Left lobe of liver (tissue), 2 donors: ENCODE measurements around the gene P4HB. TPM values are rescaled to one million over a fixed set of nuclear protein-coding genes. Genes with fewer than 3 reads are reported as not detected.

Experiments used
- ATAC-seq: fragments of 200-7000 bp; cut with Tn5 transposase; one replicate; pipeline ENCODE4 v1.9.1; 2020; ENCODE audit warnings: mild to moderate bottlenecking, moderate library complexity
- DNase-seq: peaks from one replicate; pipeline ENCODE4 v3.0.0-alpha.2; 2020; ENCODE audit warnings: low spot score
- total RNA-seq: library from RNA; stranded (reverse); gene quantifications from one replicate; pipeline ENCODE4 v1.2.1, GENCODE V29; 2021
- donor health status: DM: no; HTN: no; CAD: no; lungs with moderate emphysema.
- donor health status: DM: no; HTN: yes; CAD: no.

P4HB gene
- total RNA-seq, 1 donor from 2014 or later: 1,392 TPM

DNA sequence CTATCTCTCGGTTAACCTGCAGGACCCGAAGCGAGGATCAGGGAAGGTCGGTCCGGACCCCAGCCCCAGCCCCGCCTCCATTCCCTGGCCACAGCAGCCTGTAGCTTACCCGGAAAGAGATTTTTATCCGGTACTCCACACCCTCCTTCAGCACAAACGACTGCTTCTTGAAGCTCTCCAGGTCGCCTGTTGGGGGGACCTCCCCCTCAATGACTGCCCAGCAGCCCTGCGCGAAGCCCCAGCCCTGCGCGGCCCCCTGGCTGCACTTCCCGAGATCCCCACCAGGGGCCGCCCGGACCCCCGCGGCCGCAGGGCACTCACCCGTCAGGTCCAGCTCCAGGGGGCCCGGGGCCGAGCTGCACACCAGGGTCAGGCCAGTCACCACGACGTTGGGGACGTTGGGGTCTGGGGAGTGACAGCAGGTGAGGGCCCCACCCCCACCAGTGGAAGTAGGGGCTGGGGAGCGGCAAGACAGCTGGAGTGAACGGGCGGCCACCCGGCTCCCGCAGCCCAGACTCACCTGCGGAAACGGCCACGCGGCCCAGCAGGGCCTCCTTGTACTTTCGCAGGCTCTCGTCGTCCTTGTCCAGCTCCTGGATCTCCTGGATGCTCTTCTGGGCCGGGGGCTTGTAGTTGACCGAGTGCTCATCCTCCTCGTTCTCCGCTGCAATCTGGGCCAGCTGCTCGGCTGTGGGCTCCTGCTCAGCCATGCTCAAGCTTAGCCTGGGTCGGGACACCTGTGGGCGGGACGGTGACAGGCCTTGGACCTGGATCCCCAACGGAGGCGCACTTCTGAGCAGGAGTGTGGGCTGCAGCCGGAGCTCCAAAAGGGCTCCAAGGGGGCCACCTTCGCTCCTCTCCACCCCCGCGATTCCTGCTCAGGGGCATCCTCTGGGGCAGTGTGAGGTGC is 9.1 kb upstream of the P4HB start:
- peak; percentile 12 for ATAC-seq
- peak; percentile 71 for DNase-seq

DNA sequence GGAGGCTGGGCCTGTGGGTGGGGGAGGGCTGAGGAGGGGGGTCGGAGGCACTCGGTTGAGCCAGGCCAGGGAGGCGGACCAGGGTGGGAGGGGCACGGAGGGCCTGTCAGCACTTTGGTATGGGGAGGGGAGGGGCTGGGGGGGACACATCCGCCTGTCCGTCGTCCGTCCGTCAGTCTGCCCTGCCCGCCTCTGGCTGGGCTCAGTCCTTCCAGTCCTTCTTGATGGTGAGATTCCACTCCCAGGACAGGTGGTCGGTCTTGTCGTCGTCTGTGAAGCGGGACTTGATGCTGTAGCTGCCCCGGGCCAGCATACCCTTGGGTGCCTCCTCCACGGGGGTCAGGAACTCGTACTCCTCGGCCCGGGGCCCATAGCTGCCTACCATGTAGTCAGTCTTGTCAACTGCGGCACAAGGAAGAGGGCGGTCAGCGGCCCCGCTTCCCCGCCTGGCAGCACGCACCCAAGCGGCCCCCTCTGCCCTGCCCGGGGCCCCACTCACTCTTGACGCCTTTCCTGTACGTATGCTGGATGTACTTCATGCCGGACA is 8.4 kb upstream of the P4HB start:
- peak; percentile 69 for DNase-seq
- peak; percentile 7 for ATAC-seq

DNA sequence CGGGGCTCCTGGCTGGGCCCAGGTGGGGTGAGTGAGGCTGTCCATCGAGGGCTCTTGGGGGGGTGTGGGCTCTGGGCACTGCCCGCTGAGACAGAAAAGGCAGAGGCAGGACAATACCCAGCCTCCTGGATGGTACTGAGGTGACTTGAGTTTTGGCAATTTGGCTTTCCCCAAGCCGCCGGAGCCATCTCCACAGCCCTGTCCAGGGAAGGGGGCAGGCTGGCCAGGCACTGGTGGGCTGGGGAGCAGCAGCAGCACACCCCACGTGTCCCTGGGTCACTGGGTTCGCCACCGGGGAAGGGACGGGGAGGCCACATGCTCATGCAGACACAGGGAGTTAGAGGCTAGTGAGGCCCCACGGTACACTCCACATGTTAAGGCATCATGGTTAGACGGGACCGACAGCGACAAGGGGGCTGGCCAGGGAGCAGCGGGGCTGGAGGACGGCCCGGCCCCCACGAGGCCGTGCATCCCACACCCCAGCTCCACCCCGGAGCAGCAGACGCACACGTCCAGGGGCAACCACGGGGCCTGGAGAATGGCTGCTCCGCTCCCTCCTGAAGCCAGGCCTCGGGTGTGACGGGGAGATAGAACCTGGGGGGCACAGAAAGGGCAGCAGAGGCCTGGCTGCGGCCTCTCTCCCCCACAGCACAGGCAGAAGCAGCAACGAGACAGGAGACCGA is 7.8 kb upstream of the P4HB start:
- peak; percentile 77 for DNase-seq
- peak; percentile 4 for ATAC-seq

DNA sequence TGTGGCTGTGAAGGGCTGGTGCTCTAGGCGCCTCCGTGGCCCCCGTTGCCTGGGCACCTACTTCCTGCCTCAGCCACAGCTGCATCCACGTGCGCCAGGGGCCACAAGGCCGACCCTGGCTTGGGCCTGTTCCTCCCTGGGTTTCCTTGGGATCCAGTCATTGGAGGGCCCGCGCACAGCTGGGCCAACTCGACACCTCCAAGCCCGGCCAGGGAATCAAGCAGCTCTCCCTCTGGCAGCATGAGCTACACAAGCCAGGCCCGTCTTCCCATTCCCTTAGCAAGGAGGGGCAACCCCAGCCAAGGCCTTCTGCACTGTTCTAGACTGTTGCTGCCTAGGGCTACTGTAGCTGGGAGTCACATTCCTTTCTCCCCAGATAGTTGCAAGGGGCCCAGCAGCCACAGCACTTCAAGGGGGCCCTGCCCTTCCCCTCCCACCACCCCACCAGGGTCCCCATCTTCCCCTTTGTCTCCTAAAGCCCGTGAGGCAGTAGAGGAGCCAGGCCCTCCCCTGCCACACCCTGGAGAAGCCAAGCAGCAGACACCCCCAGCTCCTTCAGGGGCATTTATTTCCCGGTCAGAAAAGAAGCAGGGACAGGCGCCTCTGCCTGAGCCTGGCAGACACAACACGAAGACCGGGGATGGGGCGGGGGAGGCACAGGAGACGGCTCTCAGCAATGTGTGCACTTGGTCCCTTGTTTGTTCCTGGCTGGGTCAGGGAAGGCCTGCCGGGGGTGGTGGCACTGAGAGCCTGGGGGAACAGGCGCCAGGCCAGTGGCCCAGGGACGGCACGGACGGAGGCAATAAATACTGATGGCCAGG is 7.0 kb upstream of the P4HB start:
- ATAC-seq (peak; percentile 19), DNase-seq (no peak)

DNA sequence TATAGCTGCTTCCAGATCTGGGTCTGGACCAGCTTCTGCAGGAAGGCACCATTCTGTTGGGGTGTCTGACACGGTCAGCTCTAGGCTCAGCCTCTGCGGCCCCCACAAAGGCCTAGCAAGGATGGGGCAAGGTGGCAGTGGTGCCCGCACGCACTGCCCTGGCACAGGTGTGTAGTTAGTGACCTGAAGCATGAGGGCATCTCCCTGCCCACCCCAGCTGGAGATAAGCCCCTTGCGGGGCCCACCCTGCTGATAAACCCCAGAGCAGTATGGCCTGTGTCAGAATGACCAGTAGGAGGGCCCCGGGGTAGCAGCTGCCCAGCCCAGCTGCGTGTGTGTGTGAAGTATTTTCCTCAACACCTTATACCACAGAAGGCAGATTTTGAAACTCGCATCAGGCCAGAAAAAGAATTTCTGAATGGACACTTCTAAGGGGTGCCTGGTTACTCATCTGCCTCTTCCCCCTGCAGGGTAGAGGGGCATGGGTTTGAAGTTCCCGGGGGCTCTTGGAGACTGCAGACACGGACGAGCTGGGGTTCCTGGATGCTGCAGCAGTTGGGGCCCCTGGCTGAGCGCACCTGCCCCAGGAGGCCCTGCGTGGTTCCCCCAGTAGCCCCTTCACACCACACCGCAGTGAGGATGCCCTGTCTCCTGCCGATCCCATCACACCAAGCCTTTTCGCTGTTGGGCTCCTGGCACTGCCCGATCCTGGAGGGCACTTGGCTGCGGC is 6.3 kb upstream of the P4HB start:
- no peak for ATAC-seq

DNA sequence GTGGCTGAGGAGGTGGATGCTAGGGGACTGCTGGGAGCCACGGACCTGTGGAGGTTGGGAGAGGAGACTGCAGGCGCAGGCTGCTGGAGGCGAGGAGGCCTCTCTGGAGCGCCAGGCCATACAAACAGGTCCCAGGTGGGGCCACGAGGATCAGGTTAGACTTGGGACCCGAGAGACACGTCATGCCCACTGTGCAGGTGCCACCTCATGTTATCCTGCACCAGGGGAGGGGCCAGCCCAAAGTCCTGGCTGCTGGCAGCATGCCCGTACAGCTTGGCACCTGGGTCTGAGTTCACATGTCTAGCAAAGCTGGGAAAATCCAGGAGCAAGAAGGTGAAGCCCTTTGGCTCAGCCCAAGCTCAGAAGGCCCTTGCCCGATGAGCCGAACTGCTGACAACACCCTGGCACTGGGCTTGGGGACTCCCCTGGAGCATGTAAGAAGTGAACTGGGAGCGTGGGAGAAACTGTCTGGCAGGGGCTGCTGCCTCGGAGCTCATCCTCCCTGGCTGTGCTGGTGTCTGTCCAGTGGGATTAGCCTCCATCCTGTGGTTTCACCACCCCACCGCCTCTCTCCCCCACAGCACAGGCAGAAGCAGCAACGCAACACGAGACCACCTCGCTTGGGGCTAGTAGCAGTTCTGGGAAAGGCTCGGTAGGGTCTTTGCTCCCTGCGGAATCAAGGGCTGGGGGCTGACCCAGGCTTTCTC is 5.6 kb upstream of the P4HB start:
- peak; percentile 51 for ATAC-seq
- DNase-seq: peak; percentile 99

More for the DNA sequence above, 6.3 kb upstream of the P4HB start:
- peak; percentile 61 for DNase-seq

DNA sequence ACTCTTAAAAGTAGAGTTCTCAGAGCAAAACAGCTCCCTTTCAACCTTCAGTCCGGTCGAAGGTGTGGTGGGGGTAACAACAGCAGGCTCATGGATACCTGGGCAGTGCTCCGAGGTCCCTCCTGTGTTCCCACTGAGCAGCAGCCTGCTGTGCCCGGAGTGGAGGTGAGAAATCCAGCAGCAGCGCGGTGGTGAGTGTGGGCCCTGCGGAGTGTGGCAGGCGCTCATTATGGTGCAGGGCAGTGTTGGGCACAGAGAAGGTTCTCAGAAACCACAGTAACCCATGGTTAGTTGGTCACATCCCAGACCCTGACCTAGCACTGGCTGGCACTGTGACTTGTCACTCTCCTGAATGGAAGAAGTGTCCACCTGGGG is 5.0 kb upstream of the P4HB start:
- DNase-seq: no peak
- ATAC-seq: no peak

DNA sequence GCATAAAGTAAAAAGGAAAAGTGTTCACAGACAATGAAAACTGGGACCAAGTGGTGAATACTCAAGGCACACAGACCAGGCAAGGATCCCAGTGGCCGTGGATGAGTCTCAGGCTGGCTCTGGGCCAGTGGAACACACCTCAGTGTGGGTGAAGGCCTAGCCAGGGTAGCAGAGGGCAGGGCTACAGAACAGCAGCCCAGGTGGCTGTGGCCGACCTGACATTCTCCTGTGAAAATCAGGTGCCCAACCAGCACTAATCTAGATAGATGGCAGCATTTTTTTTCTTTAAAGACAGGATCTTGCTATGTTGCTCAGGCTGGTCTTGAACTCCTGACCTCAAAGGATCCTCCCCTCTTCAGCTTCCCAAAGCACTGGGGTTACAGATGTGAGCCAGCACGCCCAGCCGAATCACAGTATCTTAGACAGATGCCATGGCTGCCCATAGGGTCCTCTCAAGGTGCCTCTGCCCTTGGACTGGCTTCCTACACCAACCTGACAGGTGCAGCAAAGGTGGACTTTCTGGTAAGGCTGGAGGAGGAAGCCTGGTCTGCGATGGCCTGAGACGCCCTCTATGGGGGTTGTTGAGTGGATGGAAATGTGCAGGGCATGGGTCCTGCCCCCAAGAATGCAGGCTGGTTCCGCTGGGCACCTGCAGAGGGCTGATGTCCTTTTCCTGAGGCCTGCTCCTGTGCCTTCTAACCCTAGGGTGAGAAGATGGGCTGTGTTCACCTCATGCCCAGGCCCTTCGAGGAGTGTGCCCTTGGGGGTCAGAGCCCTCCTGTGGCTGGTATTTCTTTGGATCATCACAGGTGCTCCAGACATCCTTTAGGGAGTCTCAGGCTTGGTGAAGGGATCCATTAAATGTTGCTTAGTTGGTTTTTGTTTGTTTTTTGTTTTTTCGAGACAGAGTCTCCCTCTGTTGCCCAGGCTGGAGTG is 3.8 kb upstream of the P4HB start:
- DNase-seq (peak; percentile 59), ATAC-seq (no peak)

DNA sequence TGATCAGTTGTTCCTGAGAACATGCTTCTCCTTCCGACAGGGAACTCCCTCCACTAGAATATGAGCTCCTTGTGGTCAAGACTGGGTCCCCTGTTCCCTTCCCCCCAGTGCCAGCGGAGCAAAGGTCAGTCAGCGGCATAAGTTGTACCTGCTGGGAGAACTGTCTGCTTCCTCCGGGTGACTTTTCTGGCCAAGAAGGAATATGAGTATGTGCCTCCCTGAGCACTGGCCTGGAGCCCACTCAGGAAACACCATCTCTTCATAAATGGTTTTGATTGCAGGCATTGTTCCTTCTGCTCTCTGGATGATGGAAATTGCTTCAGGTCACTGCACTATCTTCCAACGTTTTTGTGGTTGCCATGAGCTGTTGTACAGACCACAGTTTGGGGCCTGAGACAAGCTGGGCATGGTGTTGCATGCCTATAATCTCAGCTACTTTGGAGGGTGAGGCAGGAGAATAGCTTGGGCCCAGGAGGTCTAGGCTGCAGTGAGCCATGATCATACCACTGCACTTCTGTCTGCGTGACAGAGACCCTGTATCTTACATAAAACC is 2.9 kb upstream of the P4HB start:
- peak; percentile 55 for DNase-seq

DNA sequence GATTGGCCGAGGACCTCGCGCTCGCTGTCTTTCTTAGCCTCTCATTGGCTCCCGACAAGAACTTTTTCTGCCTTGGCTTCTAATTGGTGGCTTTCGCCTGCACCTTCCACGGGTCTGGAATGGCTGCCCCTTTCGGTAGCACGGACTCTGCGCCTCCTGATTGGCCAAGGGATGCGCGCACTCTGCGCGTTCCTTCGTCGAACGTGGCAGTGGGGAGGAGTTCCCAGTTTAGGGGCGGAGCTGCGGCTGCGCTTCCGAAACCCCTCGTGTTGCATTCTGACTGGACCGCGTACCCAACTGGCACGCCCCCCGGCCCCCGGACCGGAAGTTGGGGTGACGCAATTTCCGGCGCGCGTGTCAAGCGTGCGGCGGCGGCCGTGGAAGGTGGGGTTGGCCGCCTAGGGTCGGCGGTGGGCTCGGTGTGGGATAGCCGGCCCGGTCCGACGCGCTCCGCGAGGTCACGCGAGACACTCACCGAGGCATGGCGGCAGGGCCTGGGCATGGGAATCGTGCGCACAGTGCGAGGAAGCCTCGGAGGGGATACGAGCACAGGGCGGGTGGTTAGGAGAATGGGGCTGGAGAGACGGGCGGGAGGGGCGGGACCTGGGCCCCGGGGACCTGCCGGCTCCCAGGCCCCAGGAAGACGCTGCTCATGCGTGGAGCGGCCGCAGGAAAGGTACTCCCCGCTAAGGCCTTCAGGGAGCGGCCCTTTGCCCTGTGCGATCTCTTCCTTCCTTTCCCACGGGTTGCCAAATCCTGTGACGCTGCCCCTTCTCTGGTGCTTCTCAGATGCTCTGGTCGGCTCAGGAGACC is 627 bp upstream of the P4HB start:
- peak; percentile 100 for DNase-seq
- ATAC-seq: peak; percentile 76

More for the DNA sequence above, 2.9 kb upstream of the P4HB start:
- no peak for ATAC-seq

DNA sequence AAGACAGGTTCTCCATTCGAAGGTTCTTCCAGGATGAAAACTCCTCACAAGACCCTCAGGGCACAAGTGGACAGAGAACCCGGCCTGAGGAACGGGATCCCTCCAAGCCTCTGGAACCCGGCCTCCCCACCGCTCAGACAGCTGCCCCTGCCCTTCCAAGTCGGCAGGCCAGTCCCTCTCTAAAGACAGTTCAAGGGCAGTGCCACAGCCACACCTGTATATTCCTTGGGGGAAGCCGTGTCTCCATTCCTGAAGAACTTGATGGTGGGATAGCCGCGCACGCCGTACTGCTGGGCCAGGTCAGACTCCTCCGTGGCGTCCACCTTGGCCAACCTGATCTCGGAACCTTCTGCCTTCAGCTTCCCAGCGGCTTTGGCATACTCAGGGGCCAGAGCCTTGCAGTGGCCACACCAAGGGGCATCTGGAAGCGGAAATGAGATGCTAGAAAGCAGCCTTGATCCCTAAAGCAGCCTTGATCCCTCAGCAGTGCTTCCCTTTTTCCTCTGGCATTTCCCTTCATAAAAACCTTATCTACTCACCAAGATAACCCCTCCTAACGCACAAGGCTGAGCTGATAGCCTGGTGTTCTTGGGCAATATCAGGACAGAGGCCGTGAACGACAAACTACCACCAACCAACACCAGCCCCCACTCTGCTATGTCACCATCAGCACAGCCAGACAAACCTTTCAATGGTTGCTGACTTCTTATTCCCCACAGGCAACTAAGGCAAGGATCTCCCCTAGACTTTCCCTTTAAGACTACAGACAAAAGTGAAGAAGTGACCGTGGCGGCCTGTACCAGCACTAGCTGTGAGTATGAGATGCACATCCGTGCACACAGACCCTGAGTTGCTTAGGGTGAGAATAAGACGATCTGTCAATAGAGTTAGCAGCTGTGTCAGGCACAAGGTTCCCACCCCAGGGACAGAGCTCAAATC is 1.1 kb downstream of the P4HB start:
- ATAC-seq: no peak
- DNase-seq: no peak

DNA sequence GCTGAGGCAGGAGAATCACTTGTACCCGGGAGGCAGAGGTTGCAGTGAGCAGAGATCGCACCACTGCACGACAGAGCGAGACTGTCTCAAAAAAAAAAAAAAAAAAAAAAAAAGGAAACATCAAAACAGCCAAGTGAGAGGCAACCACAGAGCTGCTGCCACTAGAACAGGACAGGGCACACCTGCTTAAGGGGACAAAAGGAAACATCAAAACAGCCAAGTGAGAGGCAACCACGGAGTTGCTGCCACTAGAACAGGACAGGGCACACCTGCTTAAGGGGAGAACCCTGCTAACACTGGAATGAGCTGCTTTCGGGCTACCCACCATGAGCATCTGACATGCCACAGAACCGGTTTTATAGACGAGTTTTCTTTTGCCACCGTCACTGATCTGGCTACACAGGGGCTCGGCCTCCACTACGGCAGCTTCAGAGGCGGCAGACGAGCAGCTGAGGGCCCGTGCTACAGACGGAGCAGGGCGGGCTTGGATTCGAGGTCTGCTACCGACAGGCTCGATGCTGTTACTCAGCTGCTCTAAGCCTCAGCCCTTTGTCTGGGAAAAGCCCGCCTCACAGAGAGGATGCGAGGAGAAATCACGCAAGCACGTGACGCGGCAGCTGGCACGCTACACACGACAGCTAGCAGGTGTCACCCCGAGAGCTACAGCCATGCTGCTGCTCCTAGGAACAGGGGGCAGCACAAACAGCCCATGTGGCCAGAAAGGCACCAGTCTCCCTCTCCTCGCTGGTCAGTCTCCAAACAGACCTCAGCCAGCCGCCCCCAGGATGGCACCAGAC is 2.0 kb downstream of the P4HB start:
- DNase-seq: peak; percentile 60

DNA sequence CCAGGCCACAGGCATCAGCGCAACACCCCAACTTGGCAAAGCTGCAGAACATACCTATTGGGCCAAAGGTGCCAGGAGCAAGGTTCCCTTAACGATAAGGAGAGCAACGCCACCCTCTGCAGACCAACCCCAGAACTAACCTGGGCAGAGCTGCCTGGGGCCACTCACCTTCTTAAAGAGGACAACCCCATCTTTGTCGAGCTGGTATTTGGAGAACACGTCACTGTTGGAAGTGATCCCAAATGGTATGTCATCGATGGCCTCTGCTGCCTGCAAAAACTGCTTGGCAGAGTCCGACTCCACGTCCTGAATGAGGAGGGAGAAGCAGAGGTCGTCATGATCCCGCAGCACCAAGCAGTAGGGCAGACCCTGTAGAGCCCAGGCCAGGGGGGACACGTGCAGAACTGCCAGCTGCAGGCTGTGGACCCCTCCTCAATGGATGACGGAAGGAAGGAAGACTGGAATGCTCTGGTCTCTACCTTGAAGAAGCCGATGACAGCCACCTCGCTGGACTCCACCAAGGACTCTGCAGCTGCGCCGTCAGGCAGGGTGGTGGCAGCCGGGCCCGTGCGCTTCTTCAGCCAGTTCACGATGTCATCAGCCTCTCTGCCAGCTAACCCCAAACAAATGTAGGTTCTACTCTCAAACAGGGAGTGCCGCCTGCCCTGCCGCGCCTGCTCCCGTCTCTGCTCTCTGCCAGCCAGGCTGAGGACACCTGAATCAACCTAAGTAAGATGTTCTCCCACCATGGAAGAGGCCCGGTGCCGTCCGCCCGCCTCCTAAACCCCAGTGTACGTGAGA is 5.2 kb downstream of the P4HB start:
- DNase-seq: peak; percentile 78
- peak; percentile 76 for ATAC-seq

More for the DNA sequence above, 2.0 kb downstream of the P4HB start:
- ATAC-seq: no peak

DNA sequence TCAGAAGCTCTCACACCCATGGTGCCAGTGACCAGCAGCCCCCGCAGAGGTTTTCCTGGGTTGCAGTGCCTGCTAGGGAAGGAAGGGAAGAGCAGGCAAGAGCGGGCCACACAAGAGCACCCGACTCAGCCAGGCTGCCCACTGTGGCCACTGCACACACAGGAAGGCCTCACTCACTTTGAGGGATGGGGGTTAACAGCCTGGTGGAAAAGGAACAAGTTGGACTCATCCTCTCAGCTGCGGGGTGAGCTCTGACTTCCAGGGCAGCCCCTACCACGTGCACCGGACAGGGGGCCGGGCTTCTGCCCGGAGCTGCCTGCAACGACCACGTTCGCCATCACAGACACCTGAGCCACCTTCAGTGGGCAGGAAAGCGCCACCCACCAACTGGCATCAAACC is 8.1 kb downstream of the P4HB start:
- DNase-seq: no peak

DNA sequence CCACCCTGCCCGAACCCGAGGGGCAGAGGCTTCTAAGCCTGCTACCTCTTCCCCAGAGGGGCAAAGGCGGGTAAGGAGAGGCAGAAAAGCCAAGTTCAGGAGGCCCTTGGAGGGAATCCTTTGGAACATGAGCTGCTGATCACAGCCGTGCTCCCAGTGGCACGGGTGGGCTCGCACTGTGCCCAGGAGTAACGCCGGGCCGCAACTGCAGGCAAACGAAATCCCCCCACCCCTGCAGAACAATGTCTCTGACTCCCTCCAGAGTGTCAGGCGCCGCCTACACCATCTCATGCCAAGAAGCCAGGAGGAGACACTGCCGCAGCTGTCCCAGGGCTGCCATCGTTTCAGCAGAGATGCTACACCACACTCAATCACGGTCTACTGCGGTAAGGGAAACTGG is 8.9 kb downstream of the P4HB start:
- no peak for ATAC-seq

More for the DNA sequence above, 8.1 kb downstream of the P4HB start:
- ATAC-seq: no peak

More for the DNA sequence above, 8.9 kb downstream of the P4HB start:
- DNase-seq: no peak
